Endodermal cell (in vitro differentiated cells): ENCODE results near the gene TRIM33. TPM values are rescaled to one million over a fixed set of nuclear protein-coding genes. Genes with fewer than 3 reads are reported as not detected.

Source experiments
- DNase-seq: peaks from one replicate; pipeline ENCODE4 v3.0.0-alpha.2; 2017
- H3K27ac ChIP-seq: 2 replicates; pipeline ENCODE4 v1.5.1; 2013; ENCODE audit warnings: mild to moderate bottlenecking, low read depth, low read length, moderate library complexity
- H3K27me3 ChIP-seq: 2 replicates; pipeline ENCODE4 v1.6.1; 2013; ENCODE audit warnings: mild to moderate bottlenecking, low read length, moderate library complexity; ENCODE audit not compliant: insufficient read depth, control insufficient read depth, poor library complexity, severe bottlenecking
- H3K36me3 ChIP-seq: 2 replicates; pipeline ENCODE4 v1.7.0; 2013; ENCODE audit warnings: mild to moderate bottlenecking, low read length, moderate library complexity; ENCODE audit not compliant: control insufficient read depth, insufficient read depth
- H3K4me1 ChIP-seq: one replicate; pipeline ENCODE4 v1.7.0; 2013; ENCODE audit warnings: low read length; ENCODE audit not compliant: control insufficient read depth, insufficient read depth
- H3K4me3 ChIP-seq: 2 replicates; pipeline ENCODE4 v1.5.1; 2013; ENCODE audit warnings: mild to moderate bottlenecking, low read length, moderate library complexity
- H3K9ac ChIP-seq: 2 replicates; pipeline ENCODE4 v1.6.1; 2013; ENCODE audit warnings: mild to moderate bottlenecking, low read length, moderate library complexity; ENCODE audit not compliant: poor library complexity, severe bottlenecking; ENCODE audit errors: extremely low read depth
- H3K9me3 ChIP-seq: 2 replicates; pipeline ENCODE4 v1.6.1; 2013; ENCODE audit warnings: mild to moderate bottlenecking, low read length, moderate library complexity; ENCODE audit not compliant: control insufficient read depth
- H3K27ac Mint-ChIP-seq: 2 replicates; pipeline ENCODE4 v1.8.0; 2020; ENCODE audit warnings: mixed read lengths
- H3K27me3 Mint-ChIP-seq: 2 replicates; pipeline ENCODE4 v1.8.0; 2021; ENCODE audit warnings: mild to moderate bottlenecking, mixed read lengths; ENCODE audit not compliant: insufficient read depth
- H3K36me3 Mint-ChIP-seq: 2 replicates; pipeline ENCODE4 v1.8.0; 2020; ENCODE audit warnings: low read depth, mixed read lengths
- H3K4me1 Mint-ChIP-seq: 2 replicates; pipeline ENCODE4 v1.8.0; 2020; ENCODE audit warnings: mixed read lengths
- H3K4me3 Mint-ChIP-seq: 2 replicates; pipeline ENCODE4 v1.8.0; 2020; ENCODE audit warnings: mild to moderate bottlenecking, moderate library complexity, mixed read lengths
- H3K9me3 Mint-ChIP-seq: 2 replicates; pipeline ENCODE4 v1.8.0; 2020; ENCODE audit warnings: mild to moderate bottlenecking, mixed read lengths
- CTCF ChIP-seq: fragments of 200-600 bp; sonication (generic); conservative IDR thresholded peaks from 2 replicates; pipeline ENCODE4 v1.5.0; 2021; ENCODE audit warnings: antibody characterized with exemption, mild to moderate bottlenecking
- WGBS, 2 experiments: methylation state at CpG; one replicate each; pipeline versions ENCODE4 v1.1.5 to v1.1.7; 2013; ENCODE audit warnings: missing lambda C conversion rate in 2 of 2, mixed read lengths in 1 of 2; ENCODE audit not compliant: insufficient coverage in 1 of 2, insufficient read length in 1 of 2; 5-methylcytosine and 5-hydroxymethylcytosine counted together
- long read RNA-seq, 4 experiments: library from polyadenylated mRNA in 2 of 4; library from RNA in 1 of 4; library from capped mRNA in 1 of 4; stranded (forward) in 3 of 4; unstranded in 1 of 4; transcript quantifications; one replicate each; pipeline ENCODE4 v2.0.0, GENCODE V29; 2020 to 2021; ENCODE audit warnings: inconsistent platforms in 1 of 4
- polyA plus RNA-seq, 2 experiments: library from polyadenylated mRNA; stranded (reverse); fragments of 50-300 nt; gene quantifications; one replicate each; pipeline ENCODE4 v1.2.3, GENCODE V29; 2013
- total RNA-seq, 2 donors: library from RNA; stranded (reverse); fragmentation: NEBNext Ultra II Directional in 1 of 2; extraction: Animal tissue kit (Norgen Biotek cat#: 25700) in 1 of 2; gene quantifications; 2 replicates in 1 of 2; 3 replicates in 1 of 2; pipeline ENCODE4 v1.2.1, GENCODE V29; 2021

The TRIM33 gene
- total RNA-seq: 10 to 100 TPM; 47.2 to 50.6 TPM
- 35.8 TPM for polyA plus RNA-seq (2013, experiment 1 of 2)
- polyA plus RNA-seq (2013, experiment 2 of 2): 35.1 TPM
- long read RNA-seq, experiment 1, partial matches to known transcripts: 0 of 17 reads
- long read RNA-seq, experiment 1, other reads (novel, unspliced or antisense): 15 of 17 reads
- long read RNA-seq, experiment 2, full-length matches to known transcripts: 35 of 73 reads
- long read RNA-seq, experiment 2, partial matches to known transcripts: 12 of 73 reads
- long read RNA-seq, experiment 2, other reads (novel, unspliced or antisense): 26 of 73 reads
- long read RNA-seq, experiment 3, full-length matches to known transcripts: 7 of 18 reads
- long read RNA-seq, experiment 3, partial matches to known transcripts: 6 of 18 reads
- long read RNA-seq, experiment 3, other reads (novel, unspliced or antisense): 5 of 18 reads
- long read RNA-seq, experiment 4, partial matches to known transcripts: 0 of 1 reads
- long read RNA-seq, experiment 4, other reads (novel, unspliced or antisense): 1 of 1 reads

- peaks cover 21% of the 10 kb centered on the region for H3K27me3 Mint-ChIP-seq
- Histone ChIP-seq H3K36me3 (peaks cover 11% of the 10 kb centered on the region), H3K27ac (peak within 1 kb of the TSS; percentile 93), H3K9ac (peak within 1 kb of the TSS; percentile 80), H3K4me1 (no peaks in the 10 kb centered on the region), H3K4me3 (peak within 1 kb of the TSS; percentile 91), H3K9me3 (no peaks in the 10 kb centered on the region), H3K27me3 (peaks cover 8% of the 10 kb centered on the region)
- DNase-seq: peak; percentile 95
- H3K27ac Mint-ChIP-seq: peak within 1 kb of the TSS; percentile 97
- no peaks in the 10 kb centered on the region for H3K9me3 Mint-ChIP-seq
- peaks cover 27% of the 10 kb centered on the region for H3K4me1 Mint-ChIP-seq
- H3K36me3 Mint-ChIP-seq: peaks cover 10% of the 10 kb centered on the region
- no peak for TF ChIP-seq CTCF
- H3K4me3 Mint-ChIP-seq: peak within 1 kb of the TSS; percentile 91
- WGBS, 2 experiments: 0% methylated on average over 14 to 90 of the region's 90 CpGs
These were observed at the start of gene TRIM33 for GRCh38 chr1:114511032-114511785. Gene TRIM33 (minus strand): TSS chr1:114511203. CDS start chr1:114511076, 127 bp downstream.

- TF ChIP-seq CTCF: no peak
- Histone ChIP-seq H3K9me3 (no peaks in the 10 kb centered on the region), H3K4me1 (no peaks in the 10 kb centered on the region), H3K27ac (no peak overlapping the region), H3K36me3 (no peaks in the 10 kb centered on the region), H3K4me3 (no peak overlapping the region), H3K9ac (no peak overlapping the region), H3K27me3 (no peaks in the 10 kb centered on the region)
- peaks cover 2% of the 10 kb centered on the region for H3K27me3 Mint-ChIP-seq
- H3K9me3 Mint-ChIP-seq: peaks cover 22% of the 10 kb centered on the region
- H3K4me3 Mint-ChIP-seq: no peak overlapping the region
- H3K36me3 Mint-ChIP-seq: peaks cover 11% of the 10 kb centered on the region
- 89 to 96% methylated on average over 3 of the region's 3 CpGs for WGBS, 2 experiments
- H3K4me1 Mint-ChIP-seq: peaks cover 4% of the 10 kb centered on the region
- no peak overlapping the region for H3K27ac Mint-ChIP-seq
- no peak for DNase-seq
These were observed 48.4 kb upstream of the TRIM33 start for GRCh38 chr1:114559356-114559755.

- no CpG with 5 or more reads among the region's 1 CpG for WGBS, 2 experiments
- Mint-ChIP-seq H3K4me1 (peaks cover 4% of the 10 kb centered on the region), H3K27ac (no peak overlapping the region), H3K27me3 (peaks cover 2% of the 10 kb centered on the region), H3K4me3 (no peak overlapping the region), H3K9me3 (peaks cover 21% of the 10 kb centered on the region), H3K36me3 (peaks cover 6% of the 10 kb centered on the region)
- Histone ChIP-seq H3K27me3 (no peaks in the 10 kb centered on the region), H3K36me3 (no peaks in the 10 kb centered on the region), H3K9ac (no peak overlapping the region), H3K4me3 (no peak overlapping the region), H3K27ac (no peak overlapping the region), H3K9me3 (no peaks in the 10 kb centered on the region), H3K4me1 (no peaks in the 10 kb centered on the region)
- no peak for DNase-seq
- TF ChIP-seq CTCF: peak; percentile 74
These were observed 47.5 kb upstream of the TRIM33 start for GRCh38 chr1:114558544-114558943.
